HG02973 (cell line): Measurements from ENCODE around the gene CXCL6.

ENCODE experiments used
- ATAC-seq: cut with Tn5 transposase; IDR thresholded peaks from one replicate; pipeline ENCODE4 v1.9.1; 2021; ENCODE audit warnings: moderate library complexity; ENCODE audit not compliant: unreplicated experiment

CXCL6 gene

DNA sequence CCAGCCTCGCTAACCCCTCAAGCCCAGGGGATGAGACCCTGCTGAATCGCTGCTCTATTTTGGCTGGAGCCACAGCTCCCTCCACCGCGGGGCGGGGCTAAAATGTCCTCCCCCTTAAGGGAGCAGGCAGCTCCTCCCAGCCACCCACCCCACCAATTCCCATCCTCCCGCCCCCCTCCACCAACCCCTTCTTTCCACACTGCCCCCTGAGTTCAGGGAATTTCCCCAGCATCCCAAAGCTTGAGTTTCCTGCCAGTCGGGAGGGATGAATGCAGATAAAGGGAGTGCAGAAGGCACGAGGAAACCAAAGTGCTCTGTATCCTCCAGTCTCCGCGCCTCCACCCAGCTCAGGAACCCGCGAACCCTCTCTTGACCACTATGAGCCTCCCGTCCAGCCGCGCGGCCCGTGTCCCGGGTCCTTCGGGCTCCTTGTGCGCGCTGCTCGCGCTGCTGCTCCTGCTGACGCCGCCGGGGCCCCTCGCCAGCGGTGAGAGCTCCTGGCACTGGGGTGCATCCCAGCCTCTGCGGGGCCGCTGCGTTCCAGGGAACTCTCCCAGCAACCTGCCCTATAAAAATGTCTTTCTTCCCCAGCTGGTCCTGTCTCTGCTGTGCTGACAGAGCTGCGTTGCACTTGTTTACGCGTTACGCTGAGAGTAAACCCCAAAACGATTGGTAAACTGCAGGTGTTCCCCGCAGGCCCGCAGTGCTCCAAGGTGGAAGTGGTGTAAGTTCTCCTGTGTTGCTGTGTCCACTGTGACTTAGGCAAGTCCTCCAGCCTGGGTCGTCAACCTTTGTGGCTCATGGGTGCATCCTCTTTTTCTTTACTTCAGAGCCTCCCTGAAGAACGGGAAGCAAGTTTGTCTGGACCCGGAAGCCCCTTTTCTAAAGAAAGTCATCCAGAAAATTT, at the start of gene CXCL6:
TSS of gene CXCL6 (plus strand) at position 306 of the 907 bp plus-strand sequence. CDS start at position 379, 73 bp downstream.
- no peak for ATAC-seq

DNA sequence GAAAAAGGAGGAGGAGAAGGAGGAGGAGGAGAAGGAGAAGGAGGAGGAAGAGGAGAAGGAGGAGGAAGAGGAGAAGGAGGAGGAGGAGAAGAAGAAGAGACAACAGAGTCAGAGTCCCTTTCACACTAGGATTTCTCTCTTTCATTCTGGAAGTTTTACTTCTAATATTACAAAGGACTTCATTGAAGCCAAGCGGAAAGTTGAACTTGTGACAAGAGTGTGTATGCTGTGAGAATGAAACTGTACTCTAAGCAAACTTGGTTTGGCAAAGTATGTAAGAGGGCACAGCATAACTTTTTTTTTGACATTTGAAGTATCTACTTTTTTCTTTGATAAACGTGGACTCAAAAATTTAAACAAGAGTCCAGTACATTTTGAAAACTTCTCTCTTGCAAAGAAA, 48.1 kb upstream of the CXCL6 start:
- no peak for ATAC-seq

DNA sequence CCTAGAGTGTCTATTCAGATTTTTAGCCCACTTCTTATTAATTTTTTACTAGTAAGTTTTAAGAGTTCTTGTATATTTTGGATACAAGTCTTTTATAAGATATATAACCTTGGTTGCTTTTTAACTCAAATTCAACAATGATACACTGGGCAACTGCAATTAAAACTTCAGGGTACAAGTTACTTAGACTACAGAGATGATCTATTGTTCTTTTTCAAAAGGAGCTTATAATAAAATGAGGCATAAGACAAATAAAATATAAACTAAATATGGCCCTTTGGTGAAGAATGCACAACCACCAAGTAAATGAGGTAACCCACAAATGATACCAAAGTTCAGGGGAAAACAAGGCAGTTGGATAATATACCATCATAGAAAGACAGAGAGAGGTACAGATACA, 37.6 kb upstream of the CXCL6 start:
- ATAC-seq: no peak

DNA sequence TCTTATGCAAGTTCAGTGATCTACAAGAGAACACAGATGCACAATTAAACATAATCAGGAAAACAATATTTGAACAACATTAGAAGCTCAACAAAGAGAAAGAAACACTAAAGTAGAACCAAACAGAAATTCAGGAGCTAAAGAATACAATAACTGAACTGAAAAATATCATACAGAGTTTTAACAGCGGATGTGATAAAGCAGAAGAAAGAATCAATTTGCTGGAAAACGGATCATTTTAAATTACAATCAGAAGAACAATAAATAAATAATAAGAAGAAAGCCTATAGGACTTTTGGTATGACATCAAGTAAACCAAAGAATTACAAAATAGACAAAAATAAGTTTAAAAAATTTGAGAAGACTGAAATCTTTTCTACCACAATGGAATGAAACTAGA, 36.3 kb upstream of the CXCL6 start:
- no peak for ATAC-seq

DNA sequence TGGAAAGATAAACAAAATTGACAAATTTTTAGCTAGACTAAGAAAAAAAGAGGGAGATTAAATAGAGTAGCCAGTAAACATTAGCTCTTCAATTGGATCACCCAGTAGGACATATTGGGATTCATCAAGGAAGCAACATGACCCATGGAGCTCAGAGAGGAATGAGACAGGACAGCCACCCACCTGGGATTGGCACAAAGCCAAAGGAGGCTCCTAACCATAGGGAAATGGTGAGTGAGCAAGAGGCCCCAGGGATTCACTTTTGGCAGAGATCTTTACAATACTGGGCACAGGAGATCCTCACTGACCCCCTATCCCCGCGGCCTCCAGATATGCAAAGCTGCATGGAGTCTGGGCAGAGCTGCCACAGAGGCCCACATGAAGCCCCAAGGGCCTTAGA, 34.8 kb upstream of the CXCL6 start:
- ATAC-seq: no peak

DNA sequence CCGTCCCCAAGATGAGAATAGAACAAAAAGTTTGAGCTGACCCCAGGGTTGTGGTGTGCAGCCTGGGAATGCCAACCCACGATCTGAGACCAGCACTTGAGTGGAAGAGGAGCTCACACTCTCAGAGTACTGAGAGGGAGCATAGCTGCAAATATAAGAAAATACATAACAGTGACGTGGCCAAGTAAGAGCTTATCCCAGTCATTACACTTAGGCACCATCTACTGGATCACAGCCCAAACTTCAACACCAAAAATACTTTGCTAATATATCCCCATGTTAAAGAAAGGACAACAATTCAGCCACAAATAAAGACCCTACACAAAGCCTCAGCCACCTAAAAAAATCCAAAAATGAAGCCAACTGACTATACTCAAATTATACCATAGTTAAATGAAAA, 33.3 kb upstream of the CXCL6 start:
- ATAC-seq: no peak

DNA sequence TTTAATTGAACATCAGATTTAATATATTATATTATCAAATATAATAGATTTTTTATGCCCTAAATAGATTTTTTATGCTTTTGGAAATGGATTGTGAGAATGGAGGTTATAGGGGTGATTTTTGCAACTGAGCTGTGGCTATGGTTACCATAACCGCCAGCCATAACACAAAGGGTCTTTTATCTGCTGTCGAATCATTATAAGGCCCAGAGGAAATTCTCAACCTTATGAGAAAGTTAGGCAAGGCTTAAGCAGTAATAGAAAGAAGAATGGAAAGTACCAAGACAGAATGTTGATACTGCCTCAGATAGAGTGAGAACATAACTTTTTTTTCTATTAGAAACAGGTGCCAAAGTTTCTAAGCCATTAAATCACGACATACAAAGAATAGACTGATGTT, 26.3 kb upstream of the CXCL6 start:
- ATAC-seq: no peak

DNA sequence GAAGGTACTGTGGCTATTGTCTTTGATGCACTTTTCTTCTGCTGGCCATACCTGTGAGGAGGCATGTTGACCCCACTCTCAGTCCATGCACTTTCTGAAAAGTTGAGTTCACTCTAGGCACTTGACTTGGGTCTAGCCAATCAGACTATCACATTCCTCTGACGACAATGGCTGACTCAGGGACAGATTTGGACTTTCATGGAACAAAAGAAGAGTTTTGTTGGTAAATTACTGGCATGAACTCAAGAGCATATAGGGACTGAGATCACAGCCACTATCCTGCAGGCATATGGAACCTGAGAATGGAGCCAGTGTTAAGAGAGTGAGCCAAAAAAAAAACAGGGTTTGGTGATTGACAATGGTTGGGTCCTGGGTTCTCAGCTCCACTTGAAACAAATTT, 24.6 kb upstream of the CXCL6 start:
- ATAC-seq: no peak

DNA sequence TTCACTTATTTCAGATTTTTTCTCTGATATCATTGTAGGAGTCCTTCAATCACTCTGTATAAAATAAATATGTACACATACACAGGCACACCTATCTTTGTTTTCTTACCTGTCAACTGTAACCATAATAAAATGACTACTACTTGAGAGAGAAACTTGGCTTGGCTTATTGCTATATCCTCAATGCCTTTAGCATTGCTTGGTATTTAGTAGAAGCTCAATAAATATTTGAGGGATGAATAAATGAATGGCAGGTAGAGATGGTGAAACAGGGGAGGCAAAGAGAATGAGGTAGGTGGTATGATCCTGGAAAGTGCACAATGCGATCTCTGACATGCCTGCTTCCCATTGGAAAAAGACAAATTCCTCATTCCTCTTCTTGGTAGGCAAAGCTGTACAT, 21.8 kb upstream of the CXCL6 start:
- ATAC-seq: no peak

DNA sequence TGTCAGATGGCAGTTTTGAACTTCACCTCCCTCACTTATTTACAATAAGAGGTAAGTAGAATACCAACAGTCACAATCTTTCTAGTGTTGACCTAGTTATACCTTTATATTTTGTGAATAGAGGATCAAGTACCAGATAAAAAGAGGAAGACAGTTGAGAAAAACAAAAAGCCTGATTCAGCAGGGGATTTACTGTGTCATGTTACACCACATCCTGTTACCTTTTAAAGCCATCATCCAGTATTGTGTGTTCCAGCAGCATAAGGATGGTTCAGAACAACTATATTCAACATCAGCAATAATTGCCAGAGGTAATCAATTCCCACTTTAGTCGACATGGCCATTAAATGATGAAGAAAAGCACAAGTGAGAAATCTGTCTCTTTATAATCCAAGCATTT, 21.3 kb upstream of the CXCL6 start:
- no peak for ATAC-seq

DNA sequence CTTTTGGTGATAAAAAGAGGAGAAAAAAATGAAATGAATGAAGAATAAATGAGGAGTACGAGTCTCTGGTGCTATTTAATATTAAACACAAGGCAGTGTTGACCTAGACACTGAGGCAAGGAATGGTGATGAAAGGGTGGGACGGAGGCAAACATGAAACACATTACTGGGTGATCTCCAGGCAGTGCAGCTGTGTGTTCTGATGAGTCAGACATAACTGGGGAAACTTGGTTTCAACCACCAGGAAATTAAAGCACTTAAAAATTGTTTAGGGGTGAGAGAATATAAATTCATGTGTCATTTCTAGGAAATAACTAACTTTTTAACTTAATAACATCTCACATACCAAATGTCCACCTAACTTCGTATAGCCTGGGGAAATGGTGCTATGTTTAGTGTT, 19.7 kb upstream of the CXCL6 start:
- ATAC-seq: no peak

DNA sequence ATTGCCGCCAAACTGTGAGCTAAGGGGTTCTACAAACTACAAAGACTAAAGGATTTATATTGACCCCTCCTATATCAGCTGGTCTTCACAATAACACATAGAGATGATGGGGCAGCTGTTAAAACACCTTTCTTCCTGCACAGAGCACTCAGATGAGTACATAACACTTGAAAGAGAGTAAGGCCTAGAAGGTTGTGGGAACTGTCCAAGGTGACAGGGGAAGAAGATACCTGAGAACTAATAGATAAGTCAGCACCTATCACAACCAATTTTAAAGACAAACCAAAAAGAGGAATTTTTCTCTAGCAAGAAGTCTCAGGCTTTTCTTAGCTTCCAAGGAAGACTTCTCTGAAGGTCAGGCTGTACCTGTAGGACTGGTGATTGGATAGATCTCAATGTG, 19.1 kb upstream of the CXCL6 start:
- no peak for ATAC-seq

DNA sequence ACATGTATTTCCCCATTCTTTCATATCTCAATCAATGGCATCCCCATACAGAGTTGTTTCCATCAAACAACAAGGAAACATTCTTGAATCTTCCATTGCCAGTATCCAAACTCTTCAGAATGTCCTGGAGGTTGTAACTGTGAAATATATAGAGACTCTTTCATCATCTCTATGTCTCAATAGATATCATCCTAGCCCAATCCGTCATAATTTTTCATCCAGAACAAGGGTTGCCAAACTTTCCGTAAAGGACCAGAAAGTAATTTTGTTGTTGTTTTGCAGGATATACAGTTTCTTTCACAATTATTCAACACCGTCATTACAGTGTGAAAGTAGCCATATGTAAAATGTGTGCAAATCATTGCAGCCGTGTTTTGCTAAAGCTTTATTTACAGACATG, 15.2 kb upstream of the CXCL6 start:
- no peak for ATAC-seq

DNA sequence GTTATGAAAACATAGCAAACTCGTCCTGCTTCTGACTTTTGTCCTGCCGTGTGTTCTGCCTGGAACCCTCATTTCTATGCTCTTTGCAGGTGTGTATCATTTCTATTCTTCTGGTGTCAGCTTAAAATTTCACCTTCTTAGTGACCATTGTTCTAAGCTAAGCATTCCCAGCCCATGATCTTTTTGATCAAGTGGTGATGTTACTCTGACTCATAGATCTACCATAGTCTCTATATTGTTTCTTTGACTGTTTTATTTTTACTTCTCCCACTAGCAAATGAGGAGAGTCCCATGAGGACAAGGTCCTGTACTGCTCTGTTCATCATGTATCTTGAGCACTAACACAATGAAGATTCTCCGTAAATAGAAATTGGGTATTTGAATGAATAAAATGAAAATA, 14.1 kb upstream of the CXCL6 start:
- no peak for ATAC-seq

DNA sequence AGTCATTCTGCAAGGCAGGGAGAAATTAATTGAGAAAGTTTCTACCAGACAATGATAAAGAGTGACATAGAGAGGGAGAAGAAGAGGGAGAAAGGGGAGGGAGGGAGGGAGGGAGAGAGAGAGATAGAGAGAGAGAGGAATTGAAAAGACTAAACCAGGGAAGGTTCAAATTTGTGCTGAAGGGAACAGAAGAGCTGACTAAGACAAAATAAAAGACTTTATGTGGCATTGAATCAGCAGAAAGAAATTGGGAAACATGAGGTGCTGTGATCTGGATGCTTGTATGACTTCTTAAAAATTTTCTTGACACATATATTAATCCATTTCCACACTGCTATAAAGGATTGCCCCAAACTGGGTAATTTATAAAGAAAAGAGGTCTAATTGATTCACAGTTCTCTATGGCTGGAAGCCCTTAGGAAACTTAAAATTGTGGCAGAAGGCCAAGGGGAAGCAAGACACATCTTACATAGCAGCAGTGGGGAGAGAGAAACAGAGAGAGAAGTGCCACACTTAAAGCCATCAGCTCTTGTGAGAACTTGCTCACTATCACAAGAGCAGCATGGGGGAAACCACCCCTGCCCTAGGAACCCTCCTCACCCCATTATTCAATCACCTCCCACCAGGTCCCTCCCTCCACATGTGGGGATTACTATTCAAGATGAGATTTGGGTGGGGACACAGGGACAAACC, 13.5 kb upstream of the CXCL6 start:
- no peak for ATAC-seq

DNA sequence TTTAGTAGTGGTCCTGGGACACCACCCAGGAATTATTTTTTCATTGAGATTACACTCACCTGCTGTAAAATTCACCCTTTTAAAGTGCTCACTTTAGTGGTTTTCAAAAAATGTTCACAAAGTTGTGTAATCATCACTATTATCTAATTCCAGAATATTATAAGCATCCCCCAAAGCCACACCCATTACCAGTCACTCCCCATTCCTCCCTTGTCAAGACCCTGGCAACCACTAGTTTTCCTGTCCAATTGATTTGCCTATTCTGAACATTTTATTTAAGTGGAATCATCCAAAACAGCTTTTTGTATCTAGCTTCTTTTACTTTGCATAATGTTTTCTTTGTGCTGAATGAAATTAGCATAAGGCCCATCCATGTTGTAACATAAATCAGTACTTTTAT, 12.7 kb upstream of the CXCL6 start:
- no peak for ATAC-seq

DNA sequence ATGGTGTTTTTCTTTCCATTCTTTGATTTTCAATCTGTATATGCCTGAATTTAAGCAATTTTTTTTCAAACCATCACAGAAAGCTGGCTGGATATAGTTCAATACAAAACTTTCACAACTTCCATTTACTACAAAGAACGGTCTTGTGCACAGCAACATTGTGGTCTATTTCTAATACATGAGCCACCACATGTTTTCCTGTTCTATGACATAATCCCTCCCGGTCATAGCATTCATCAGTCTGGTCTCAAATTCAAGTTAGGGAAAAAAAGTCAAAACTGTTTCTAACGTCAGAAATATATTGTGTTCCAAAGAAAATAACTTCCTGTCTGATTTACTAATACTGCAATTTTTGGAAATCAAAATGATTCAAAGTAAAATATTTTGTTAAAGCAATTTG, 7.5 kb upstream of the CXCL6 start:
- no peak for ATAC-seq

DNA sequence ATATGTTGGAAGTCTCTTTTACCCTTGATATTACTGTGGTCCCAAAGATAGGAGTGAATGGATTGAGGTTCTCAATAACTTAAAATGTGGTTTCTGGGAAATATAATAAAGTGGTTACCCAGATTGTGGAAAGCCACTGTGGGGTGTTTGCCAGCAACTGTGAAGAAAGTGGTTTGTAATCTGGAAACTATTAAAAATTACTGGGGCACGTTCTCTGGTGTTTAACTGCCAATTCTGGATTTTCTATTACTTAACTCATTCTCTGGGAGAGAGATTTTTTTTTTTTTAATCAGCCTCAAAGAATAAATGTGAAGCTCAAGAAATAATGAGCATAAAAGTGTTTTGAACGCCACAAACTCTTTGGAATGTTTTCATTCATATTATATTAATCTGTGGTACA, 4.9 kb upstream of the CXCL6 start:
- ATAC-seq: no peak

DNA sequence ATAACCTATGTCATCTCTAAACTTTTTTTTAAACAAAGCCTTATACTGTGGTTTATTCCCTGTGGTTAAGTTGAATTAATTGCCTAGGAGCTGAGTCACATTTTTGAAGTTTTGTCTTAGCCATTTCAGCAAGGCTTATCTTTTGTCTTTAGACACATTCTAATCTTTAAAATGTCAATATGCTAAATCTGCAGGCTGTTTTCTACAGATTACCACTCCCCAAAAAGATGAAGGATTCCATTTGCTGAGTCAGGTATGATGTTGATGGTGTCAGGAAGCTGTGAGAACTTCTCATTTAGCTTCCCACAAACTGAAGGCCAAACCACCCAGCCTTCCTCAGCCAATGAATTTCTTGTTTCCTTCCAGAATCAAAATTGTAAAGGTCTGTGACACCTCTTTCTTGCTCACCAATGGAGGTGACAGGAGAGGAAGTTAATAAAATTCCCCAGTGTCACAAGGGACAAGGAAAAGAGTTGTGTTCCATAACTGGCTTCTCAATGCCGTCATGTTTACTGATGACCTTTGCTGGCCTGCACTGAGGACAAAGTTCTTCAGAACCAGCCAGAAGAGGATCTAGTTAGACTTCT, 3.7 kb upstream of the CXCL6 start:
- ATAC-seq: no peak

DNA sequence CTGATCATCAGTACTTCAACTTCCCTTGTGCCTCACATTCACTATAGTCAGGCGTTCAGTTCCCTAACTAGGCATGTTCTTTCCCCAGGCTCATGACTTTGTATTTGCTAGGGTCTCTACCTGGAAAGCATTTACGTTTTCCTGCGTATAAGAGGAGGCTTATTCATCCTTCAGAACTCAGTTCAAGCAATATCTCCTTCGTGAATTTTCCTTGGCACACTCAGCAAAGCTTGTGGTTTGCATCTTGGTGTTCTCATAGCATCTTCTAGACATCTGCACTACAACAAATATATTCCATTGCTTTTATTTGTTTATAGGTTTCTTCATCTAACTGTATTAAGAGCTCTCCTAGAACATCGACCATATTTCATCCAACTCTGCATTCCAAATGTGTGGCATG, 2.6 kb downstream of the CXCL6 start:
- ATAC-seq: no peak

DNA sequence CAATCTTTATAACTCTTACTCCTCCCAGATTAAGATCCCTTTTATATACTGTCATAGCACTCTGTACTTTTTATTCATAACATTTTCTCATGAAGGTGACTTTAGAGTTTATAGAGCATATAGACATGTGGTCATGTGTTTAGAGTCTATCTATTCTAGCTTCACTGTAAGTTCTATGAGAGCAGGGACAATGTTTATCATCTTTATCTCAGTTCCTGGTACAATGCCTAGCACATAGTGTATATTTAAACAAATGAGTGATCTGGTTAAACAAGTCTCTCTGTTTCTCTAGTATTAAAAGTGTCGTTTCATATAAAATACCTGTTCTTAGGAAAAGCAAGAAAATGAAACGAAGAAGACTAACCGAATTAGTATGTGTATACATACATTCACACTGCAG, 3.2 kb downstream of the CXCL6 start:
- no peak for ATAC-seq
